GM23338 (cell line): Measurements from ENCODE around the gene AMFR. TPM values are rescaled to one million over a fixed set of nuclear protein-coding genes. Genes with fewer than 3 reads are reported as not detected.

Source experiments
- ATAC-seq: fragments of 200-7000 bp; cut with Tn5 transposase; 3 replicates; pipeline ENCODE4 v1.9.1; 2020
- DNase-seq: peaks from one replicate; pipeline ENCODE4 v3.0.0-alpha.2; 2015; ENCODE audit warnings: low spot score
- H2AFZ ChIP-seq: fragments of 200-600 bp; sonication (generic); 2 replicates; pipeline ENCODE4 v1.8.0; 2016; ENCODE audit warnings: antibody characterized with exemption, mild to moderate bottlenecking, moderate library complexity
- H3F3A ChIP-seq: fragments of 200-600 bp; sonication (generic); replicated peaks from 2 replicates; pipeline ENCODE4 v1.8.0; 2017; ENCODE audit warnings: antibody characterized with exemption, mixed run types, low read depth
- H3K27ac ChIP-seq: fragments of 200-600 bp; sonication (generic); 2 replicates; pipeline ENCODE4 v1.6.1; 2016; ENCODE audit warnings: low read depth
- H3K27me3 ChIP-seq: fragments of 200-600 bp; sonication (generic); 2 replicates; pipeline ENCODE4 v1.8.0; 2016; ENCODE audit warnings: mild to moderate bottlenecking, mixed run types, moderate library complexity; ENCODE audit not compliant: insufficient read depth
- H3K36me3 ChIP-seq: fragments of 200-600 bp; sonication (generic); 2 replicates; pipeline ENCODE4 v1.8.0; 2016; ENCODE audit warnings: mild to moderate bottlenecking; ENCODE audit not compliant: insufficient read depth
- H3K4me1 ChIP-seq: fragments of 200-600 bp; sonication (generic); 2 replicates; pipeline ENCODE4 v1.8.0; 2016; ENCODE audit warnings: mild to moderate bottlenecking, moderate library complexity; ENCODE audit not compliant: insufficient read depth
- H3K4me2 ChIP-seq: fragments of 200-600 bp; sonication (generic); 2 replicates; pipeline ENCODE4 v1.7.1; 2017; ENCODE audit warnings: mixed run types
- H3K4me3 ChIP-seq: fragments of 200-600 bp; sonication (generic); 2 replicates; pipeline ENCODE4 v1.6.1; 2016; ENCODE audit warnings: mixed run types
- H3K79me2 ChIP-seq: fragments of 200-600 bp; sonication (generic); replicated peaks from 2 replicates; pipeline ENCODE4 v1.8.0; 2017; ENCODE audit warnings: mild to moderate bottlenecking; ENCODE audit not compliant: insufficient read depth
- H3K9me2 ChIP-seq: fragments of 200-600 bp; sonication (generic); 2 replicates; pipeline ENCODE4 v1.8.0; 2017; ENCODE audit not compliant: insufficient read depth
- H4K20me1 ChIP-seq: fragments of 200-600 bp; sonication (generic); replicated peaks from 2 replicates; pipeline ENCODE4 v1.8.0; 2017; ENCODE audit warnings: mild to moderate bottlenecking; ENCODE audit not compliant: insufficient read depth
- H3K27ac Mint-ChIP-seq: 2 replicates; pipeline ENCODE4 v1.8.0; 2020; ENCODE audit warnings: inconsistent platforms, mild to moderate bottlenecking, moderate library complexity, mixed read lengths
- H3K27me3 Mint-ChIP-seq: 3 replicates; pipeline ENCODE4 v1.8.0; 2022; ENCODE audit warnings: low read depth, mild to moderate bottlenecking, moderate library complexity, mixed read lengths, inconsistent platforms; ENCODE audit not compliant: insufficient read depth, poor library complexity
- H3K36me3 Mint-ChIP-seq: 3 replicates; pipeline ENCODE4 v1.8.0; 2021; ENCODE audit warnings: low read depth, mild to moderate bottlenecking, inconsistent platforms, moderate library complexity, mixed read lengths
- H3K4me1 Mint-ChIP-seq: 3 replicates; pipeline ENCODE4 v1.8.0; 2020; ENCODE audit warnings: mild to moderate bottlenecking, inconsistent platforms, mixed read lengths
- H3K4me3 Mint-ChIP-seq: 3 replicates; pipeline ENCODE4 v1.8.0; 2021; ENCODE audit warnings: moderate library complexity, mild to moderate bottlenecking, inconsistent platforms, mixed read lengths
- H3K9me3 Mint-ChIP-seq: 3 replicates; pipeline ENCODE4 v1.8.0; 2020; ENCODE audit warnings: moderate library complexity, mild to moderate bottlenecking, inconsistent platforms, mixed read lengths
- CREB1 ChIP-seq: fragments of 250-450 bp; sonication (Bioruptor Pico); IDR thresholded peaks from 2 replicates; pipeline ENCODE4 v1.5.0; 2020; ENCODE audit warnings: low read depth, mild to moderate bottlenecking, moderate library complexity
- CTCF ChIP-seq, 2 experiments: fragments of 200-600 bp in 1 of 2; sonication (generic) in 1 of 2; conservative IDR thresholded peaks; 2 replicates each; pipeline versions ENCODE4 v1.5.1 to v1.6.1; 2016 to 2017; ENCODE audit warnings: antibody characterized with exemption in 2 of 2, low read depth in 2 of 2, mild to moderate bottlenecking in 2 of 2, moderate library complexity in 1 of 2
- ETS1 ChIP-seq: IDR thresholded peaks from 2 replicates; pipeline ENCODE4 v1.6.1; 2016; ENCODE audit warnings: antibody characterized with exemption
- EZH2 ChIP-seq: fragments of 200-600 bp; sonication (generic); IDR thresholded peaks from one replicate; pipeline ENCODE4 v1.8.0; 2017; ENCODE audit warnings: antibody characterized with exemption, mild to moderate bottlenecking, low read depth; ENCODE audit not compliant: unreplicated experiment
- EZH2phosphoT487 ChIP-seq: fragments of 200-600 bp; sonication (generic); IDR thresholded peaks from one replicate; pipeline ENCODE4 v1.8.1; 2018; ENCODE audit warnings: antibody characterized with exemption; ENCODE audit not compliant: unreplicated experiment
- JUNB ChIP-seq: IDR thresholded peaks from one replicate; pipeline ENCODE4 v1.6.1; 2016; ENCODE audit warnings: antibody characterized with exemption; ENCODE audit not compliant: unreplicated experiment
- NANOG ChIP-seq: IDR thresholded peaks from 2 replicates; pipeline ENCODE4 v1.6.1; 2016; ENCODE audit warnings: antibody characterized with exemption, borderline replicate concordance
- POLR2AphosphoS5 ChIP-seq: IDR thresholded peaks from 2 replicates; pipeline ENCODE4 v1.6.1; 2016; ENCODE audit warnings: antibody characterized with exemption, low read depth
- REST ChIP-seq: IDR thresholded peaks from one replicate; pipeline ENCODE4 v1.6.1; 2018; ENCODE audit warnings: antibody characterized with exemption; ENCODE audit not compliant: unreplicated experiment
- STAT1 ChIP-seq: IDR thresholded peaks from one replicate; pipeline ENCODE4 v1.6.1; 2016; ENCODE audit warnings: antibody characterized with exemption; ENCODE audit not compliant: unreplicated experiment
- ZNF114 ChIP-seq: fragments of 250-450 bp; sonication (Bioruptor Pico); IDR thresholded peaks from 2 replicates; pipeline ENCODE4 v1.5.0; 2020; ENCODE audit warnings: mild to moderate bottlenecking, moderate library complexity
- ZNF331 ChIP-seq: fragments of 250-450 bp; sonication (Bioruptor Pico); IDR thresholded peaks from 2 replicates; pipeline ENCODE4 v1.5.0; 2020; ENCODE audit warnings: low read depth, mild to moderate bottlenecking, moderate library complexity
- ZNF462 ChIP-seq: fragments of 250-450 bp; sonication (Bioruptor Pico); IDR thresholded peaks from 2 replicates; pipeline ENCODE4 v1.5.0; 2020; ENCODE audit warnings: mild to moderate bottlenecking, moderate library complexity
- polyA plus RNA-seq: library from polyadenylated mRNA; unstranded; fragments of >200 nt; fragmentation: Nextera tagmentation; extraction: Ambion mirVana; gene quantifications from 2 replicates; pipeline ENCODE4 v1.2.1, GENCODE V29; 2016
- total RNA-seq: library from RNA; depleted of rRNA; stranded (reverse); fragments of >200 nt; shearing (Covaris generic); gene quantifications from 2 replicates; pipeline ENCODE4 v1.2.3, GENCODE V29; 2014

The AMFR gene
- total and polyA plus RNA-seq, 2 experiments from 2014 or later: 9.0 to 41.1 TPM

GRCh38 chr16:56320056-56320455 lies 105.3 kb downstream of the AMFR start:
- H3K27ac ChIP-seq: no peak overlapping the region
- H3K4me2 ChIP-seq: no peak overlapping the region
- H4K20me1 ChIP-seq: no peaks in the 10 kb centered on the region; the same call in 1 of the 2 replicates
- no peaks in the 10 kb centered on the region for H3K36me3 ChIP-seq
- no peaks in the 10 kb centered on the region for H3K79me2 ChIP-seq
- Mint-ChIP-seq H3K27me3 (peaks cover 11% of the 10 kb centered on the region), H3K36me3 (no peaks in the 10 kb centered on the region; the same call in 2 of the 3 replicates), H3K4me3 (no peak overlapping the region), H3K27ac (no peak overlapping the region), H3K9me3 (no peaks in the 10 kb centered on the region; the same call in 2 of the 3 replicates), H3K4me1 (peaks cover 3% of the 10 kb centered on the region; the same call in 2 of the 3 replicates)
- TF ChIP-seq CTCF (conservative IDR thresholded peaks at IDR 0.05; ENCODE audit: low read depth in 2 of 2) (no peak), JUNB (no peak), ETS1 (no peak), CREB1 (CRISPR knock-in tag) (no peak), ZNF114 (CRISPR knock-in tag) (no peak), EZH2phosphoT487 (no peak), REST (no peak), POLR2AphosphoS5 (no peak), ZNF331 (CRISPR knock-in tag) (no peak), ZNF462 (CRISPR knock-in tag) (no peak), STAT1 (no peak), EZH2 (no peak), NANOG (no peak)
- H2AFZ ChIP-seq: no peak overlapping the region
- H3F3A ChIP-seq: no peaks in the 10 kb centered on the region
- H3K9me2 ChIP-seq: no peaks in the 10 kb centered on the region
- no peak for DNase-seq
- H3K4me1 ChIP-seq: no peaks in the 10 kb centered on the region
- no peak overlapping the region for H3K4me3 ChIP-seq
- no peaks in the 10 kb centered on the region for H3K27me3 ChIP-seq
- no peak for ATAC-seq
